Loucy (cell line): ENCODE measurements around the gene APBB2.

Experiments used
- EZH2phosphoT487 ChIP-seq: fragments of 200-600 bp; IDR thresholded peaks from 2 replicates; pipeline ENCODE4 v1.6.1; 2018; ENCODE audit warnings: antibody characterized with exemption, mild to moderate bottlenecking, moderate library complexity, borderline replicate concordance
- TF ChIP-seq, protein P1 (sequence below): fragments of 200-600 bp; sonication (generic); conservative IDR thresholded peaks from 2 replicates; pipeline ENCODE4 v1.5.1; 2014; ENCODE audit warnings: mild to moderate bottlenecking, antibody characterized with exemption, low read length

DNA sequence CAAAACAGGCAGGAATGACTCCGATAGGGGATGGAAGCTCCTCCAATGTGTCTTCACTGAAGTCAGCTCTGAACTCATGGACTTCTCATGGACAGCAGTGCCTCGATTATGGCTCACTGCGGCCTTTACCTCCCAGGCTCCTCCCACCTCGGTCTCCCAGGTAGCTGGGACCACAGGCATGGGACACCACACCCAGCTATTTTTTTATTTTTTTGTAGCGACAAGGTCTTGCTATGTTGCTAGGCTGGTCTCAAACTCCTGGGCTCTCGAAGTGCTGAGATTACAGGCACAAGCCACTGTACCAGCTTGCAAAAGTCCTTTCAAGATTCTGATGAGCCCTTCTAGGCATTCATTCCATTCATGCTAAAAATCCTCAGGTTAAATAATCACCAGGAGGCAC lies 283.1 kb downstream of the APBB2 start:
- no peak for TF ChIP-seq EZH2phosphoT487
- TF ChIP-seq, protein P1, sequence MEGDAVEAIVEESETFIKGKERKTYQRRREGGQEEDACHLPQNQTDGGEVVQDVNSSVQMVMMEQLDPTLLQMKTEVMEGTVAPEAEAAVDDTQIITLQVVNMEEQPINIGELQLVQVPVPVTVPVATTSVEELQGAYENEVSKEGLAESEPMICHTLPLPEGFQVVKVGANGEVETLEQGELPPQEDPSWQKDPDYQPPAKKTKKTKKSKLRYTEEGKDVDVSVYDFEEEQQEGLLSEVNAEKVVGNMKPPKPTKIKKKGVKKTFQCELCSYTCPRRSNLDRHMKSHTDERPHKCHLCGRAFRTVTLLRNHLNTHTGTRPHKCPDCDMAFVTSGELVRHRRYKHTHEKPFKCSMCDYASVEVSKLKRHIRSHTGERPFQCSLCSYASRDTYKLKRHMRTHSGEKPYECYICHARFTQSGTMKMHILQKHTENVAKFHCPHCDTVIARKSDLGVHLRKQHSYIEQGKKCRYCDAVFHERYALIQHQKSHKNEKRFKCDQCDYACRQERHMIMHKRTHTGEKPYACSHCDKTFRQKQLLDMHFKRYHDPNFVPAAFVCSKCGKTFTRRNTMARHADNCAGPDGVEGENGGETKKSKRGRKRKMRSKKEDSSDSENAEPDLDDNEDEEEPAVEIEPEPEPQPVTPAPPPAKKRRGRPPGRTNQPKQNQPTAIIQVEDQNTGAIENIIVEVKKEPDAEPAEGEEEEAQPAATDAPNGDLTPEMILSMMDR: no peak
